K562 treated with DMSO at 1 percent for 12 hours (cell line): ENCODE measurements around the gene MICA. TPM values are rescaled to one million over a fixed set of nuclear protein-coding genes. Genes with fewer than 3 reads are reported as not detected.

Source experiments
- total RNA-seq: library from RNA; unstranded; fragments of 300-600 nt; gene quantifications from 2 replicates; pipeline ENCODE4 v1.2.3, GENCODE V29; 2022; ENCODE audit not compliant: insufficient read depth

MICA gene
- total RNA-seq, result 19.1 and 31.6 TPM in 2 replicates

DNA sequence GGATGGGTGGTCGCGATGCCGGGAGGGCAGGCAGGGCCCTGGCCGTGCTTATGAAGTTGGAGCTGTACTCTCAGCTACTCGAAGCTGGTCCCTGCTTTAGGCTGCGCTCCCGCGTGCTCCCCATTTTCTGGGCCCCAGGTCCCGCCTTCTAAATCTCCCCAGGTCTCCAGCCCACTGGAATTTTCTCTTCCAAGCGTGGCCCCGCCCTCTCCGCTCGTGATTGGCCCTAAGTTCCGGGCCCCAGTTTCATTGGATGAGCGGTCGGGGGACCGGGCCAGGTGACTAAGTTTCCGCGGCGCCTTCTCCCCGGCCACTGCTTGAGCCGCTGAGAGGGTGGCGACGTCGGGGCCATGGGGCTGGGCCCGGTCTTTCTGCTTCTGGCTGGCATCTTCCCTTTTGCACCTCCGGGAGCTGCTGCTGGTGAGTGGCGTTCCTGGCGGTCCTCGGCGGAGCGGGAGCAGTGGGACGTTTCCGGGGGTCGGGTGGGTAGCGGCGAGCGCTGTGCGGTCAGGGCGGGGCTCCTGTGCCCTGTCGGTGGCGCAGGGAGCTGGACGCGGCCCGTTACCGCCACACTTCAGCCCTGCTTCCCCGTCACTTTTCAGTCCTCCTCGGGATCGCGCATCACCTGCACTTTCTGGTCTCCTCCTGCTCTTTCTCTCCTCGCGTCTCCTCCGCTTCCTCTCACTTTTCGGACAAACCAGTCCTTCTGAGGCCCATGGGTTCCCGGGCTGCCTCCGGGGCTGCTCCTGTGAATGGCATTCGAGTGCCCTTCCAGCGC lies at the start of gene MICA:
Gene MICA (plus strand): TSS at position 313 of the 778 bp plus-strand sequence. CDS start 38 bp downstream, at position 351.

GRCh38 chr6:31356946-31357466 lies 46.4 kb upstream of the MICA start, which contains the start of gene HLA-B:
TSS of gene HLA-B (minus strand) at chr6:31357179. CDS start at chr6:31357158, 21 bp downstream.

Other genes starting within 250 kb of the MICA start
- gene CCHCR1, start 245.8 kb upstream of the MICA start, total RNA-seq, result 25.7 and 35.1 TPM in 2 replicates
- 46.9 and 91.4 TPM in 2 replicates for gene TCF19, start 245.0 kb upstream of the MICA start, total RNA-seq
- gene POU5F1, start 232.9 kb upstream of the MICA start, total RNA-seq, result 0.56 TPM in 1 of 2 replicates, not detected in the other
- 20.6 and 25.5 TPM in 2 replicates for gene HLA-C, start 131.5 kb upstream of the MICA start, total RNA-seq
- 6.5 and 7.7 TPM in 2 replicates for gene HLA-B, start 46.4 kb upstream of the MICA start, total RNA-seq
- gene MICB, start 94.5 kb downstream of the MICA start, total RNA-seq, result 19.2 and 35.6 TPM in 2 replicates
- not detected in 2 replicates for gene MCCD1, start 125.4 kb downstream of the MICA start, total RNA-seq
- gene DDX39B, start 138.4 kb downstream of the MICA start, total RNA-seq, result 110 and 208 TPM in 2 replicates
- gene ATP6V1G2, start 143.0 kb downstream of the MICA start, total RNA-seq, result not detected in 2 replicates
- gene NFKBIL1, start 144.0 kb downstream of the MICA start, total RNA-seq, result 65.2 and 74.9 TPM in 2 replicates
- gene LTA, start 168.7 kb downstream of the MICA start, total RNA-seq, result 1.2 TPM in 1 of 2 replicates, not detected in the other
- gene TNF, start 172.0 kb downstream of the MICA start, total RNA-seq, result not detected in 2 replicates
- 1.1 TPM in 1 of 2 replicates, not detected in the other for gene LTB, start 178.8 kb downstream of the MICA start, total RNA-seq
- gene LST1, start 182.7 kb downstream of the MICA start, total RNA-seq, result 3.7 and 5.1 TPM in 2 replicates
- gene NCR3, start 189.4 kb downstream of the MICA start, total RNA-seq, result 2.2 TPM in 1 of 2 replicates, not detected in the other
- gene AIF1, start 211.6 kb downstream of the MICA start, total RNA-seq, result 8.8 and 20.6 TPM in 2 replicates
- gene PRRC2A, start 217.1 kb downstream of the MICA start, total RNA-seq, result 149 and 261 TPM in 2 replicates
- 285 and 425 TPM in 2 replicates for gene BAG6, start 249.1 kb downstream of the MICA start, total RNA-seq